ENCODE results near the gene ENO1. TPM values are rescaled to one million over a fixed set of nuclear protein-coding genes. Genes with fewer than 3 reads are reported as not detected.

The ENO1 gene
- total and polyA plus RNA-seq, 2 donors = 261 to 1,073 TPM

- peak in 4 of 9 donors; percentile 48 to 70 (median 54) for DNase-seq (ENCODE audit: low read depth in 6 of 9, low spot score in 9 of 9)
- peaks cover 88 to 98% of the 10 kb centered on the region in 2 donors for H3K36me3 ChIP-seq (ENCODE audit: control insufficient read depth in 2 of 2, insufficient read depth in 2 of 2, low read length in 1 of 2)
- no peaks in the 10 kb centered on the region for H3K4me1 ChIP-seq (ENCODE audit: control insufficient read depth in 2 of 2, insufficient read depth in 2 of 2, low read length in 2 of 2)
- WGBS = 93% methylated on average over 4 of the region's 4 CpGs
- no peak overlapping the region for H3K27ac ChIP-seq (ENCODE audit: low read depth in 1 of 2, low read length in 1 of 2)
- no peaks in the 10 kb centered on the region for H3K27me3 ChIP-seq (ENCODE audit: control insufficient read depth in 2 of 2, insufficient read depth in 1 of 2, low read length in 1 of 2)
- no peak overlapping the region for H3K4me3 ChIP-seq (ENCODE audit: low read length in 2 of 2)
- peaks cover 0 to 4% of the 10 kb centered on the region in 2 donors for H3K9me3 ChIP-seq (ENCODE audit: control insufficient read depth in 2 of 2, insufficient read depth in 1 of 2, low read length in 1 of 2)
Observed at GRCh38 chr1:8862528-8862927, 16.0 kb downstream of the ENO1 start.

DNA sequence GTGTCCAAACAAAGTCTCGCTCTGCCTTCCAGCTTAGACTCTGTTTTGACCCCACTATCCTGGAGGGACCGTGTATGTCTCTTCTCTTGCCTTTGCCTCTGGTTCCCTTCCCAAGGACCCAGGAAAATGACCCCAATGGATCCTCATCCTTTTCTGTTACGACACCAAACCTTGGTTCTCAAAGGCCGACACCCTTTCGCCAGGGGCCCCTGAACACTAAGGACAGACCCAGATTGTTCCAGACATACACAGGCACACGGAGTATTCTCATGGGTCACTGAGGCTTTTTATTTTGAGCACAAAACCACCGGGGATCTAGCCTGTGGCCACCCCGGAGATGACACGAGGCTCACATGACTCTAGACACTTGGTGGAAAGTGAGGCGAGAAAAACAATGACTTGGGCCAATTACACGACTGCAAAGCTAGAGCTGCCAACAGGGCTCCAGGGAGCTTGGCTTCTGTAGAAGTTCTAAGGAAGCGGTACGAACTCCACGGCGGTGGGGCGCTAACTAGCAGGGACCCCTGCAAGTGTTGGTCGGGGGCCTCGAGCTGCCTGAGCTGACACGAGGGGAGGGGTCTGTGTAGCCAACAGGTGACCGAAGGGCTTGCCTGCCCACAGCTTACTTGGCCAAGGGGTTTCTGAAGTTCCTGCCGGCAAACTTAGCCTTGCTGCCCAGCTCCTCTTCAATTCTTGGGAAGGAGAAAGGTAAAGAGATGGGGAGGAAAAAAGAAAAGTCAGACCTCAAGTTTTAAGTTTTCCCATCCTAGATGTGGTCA, 17.6 kb downstream of the ENO1 start:
- Histone ChIP-seq H3K9me3 (ENCODE audit: control insufficient read depth in 2 of 2, insufficient read depth in 1 of 2, low read length in 1 of 2) (peaks cover 0 to 4% of the 10 kb centered on the region in 2 donors), H3K4me3 (ENCODE audit: low read length in 2 of 2) (no peak overlapping the region), H3K27ac (ENCODE audit: low read depth in 1 of 2, low read length in 1 of 2) (no peak overlapping the region), H3K4me1 (ENCODE audit: control insufficient read depth in 2 of 2, insufficient read depth in 2 of 2, low read length in 2 of 2) (no peaks in the 10 kb centered on the region), H3K27me3 (ENCODE audit: control insufficient read depth in 2 of 2, insufficient read depth in 1 of 2, low read length in 1 of 2) (no peaks in the 10 kb centered on the region), H3K36me3 (ENCODE audit: control insufficient read depth in 2 of 2, insufficient read depth in 2 of 2, low read length in 1 of 2) (peaks cover 82 to 91% of the 10 kb centered on the region in 2 donors)
- DNase-seq (ENCODE audit: low read depth in 6 of 9, low spot score in 9 of 9) = no peak
- WGBS = 96% methylated on average over 21 of the region's 21 CpGs

GRCh38 chr1:8858888-8859706, 19.4 kb downstream of the ENO1 start:
- Histone ChIP-seq H3K4me1 (ENCODE audit: control insufficient read depth in 2 of 2, insufficient read depth in 2 of 2, low read length in 2 of 2) (no peaks in the 10 kb centered on the region), H3K9me3 (ENCODE audit: control insufficient read depth in 2 of 2, insufficient read depth in 1 of 2, low read length in 1 of 2) (peaks cover 0 to 4% of the 10 kb centered on the region in 2 donors), H3K4me3 (ENCODE audit: low read length in 2 of 2) (no peak overlapping the region), H3K27ac (ENCODE audit: low read depth in 1 of 2, low read length in 1 of 2) (no peak overlapping the region), H3K27me3 (ENCODE audit: control insufficient read depth in 2 of 2, insufficient read depth in 1 of 2, low read length in 1 of 2) (no peaks in the 10 kb centered on the region), H3K36me3 (ENCODE audit: control insufficient read depth in 2 of 2, insufficient read depth in 2 of 2, low read length in 1 of 2) (peaks cover 64 to 73% of the 10 kb centered on the region in 2 donors)
- WGBS = 75% methylated on average over 12 of the region's 12 CpGs
- peak in 3 of 9 donors; percentile 49 to 75 (median 58) for DNase-seq (ENCODE audit: low read depth in 6 of 9, low spot score in 9 of 9)

- Histone ChIP-seq H3K27me3 (ENCODE audit: control insufficient read depth in 2 of 2, insufficient read depth in 1 of 2, low read length in 1 of 2) (no peaks in the 10 kb centered on the region), H3K36me3 (ENCODE audit: control insufficient read depth in 2 of 2, insufficient read depth in 2 of 2, low read length in 1 of 2) (peaks cover 55 to 64% of the 10 kb centered on the region in 2 donors), H3K27ac (ENCODE audit: low read depth in 1 of 2, low read length in 1 of 2) (no peak overlapping the region), H3K4me1 (ENCODE audit: control insufficient read depth in 2 of 2, insufficient read depth in 2 of 2, low read length in 2 of 2) (no peaks in the 10 kb centered on the region), H3K4me3 (ENCODE audit: low read length in 2 of 2) (no peak overlapping the region), H3K9me3 (ENCODE audit: control insufficient read depth in 2 of 2, insufficient read depth in 1 of 2, low read length in 1 of 2) (peaks cover 0 to 4% of the 10 kb centered on the region in 2 donors)
- 41% methylated on average over 2 of the region's 2 CpGs for WGBS
- DNase-seq (ENCODE audit: low read depth in 6 of 9, low spot score in 9 of 9) = no peak
Observed at GRCh38 chr1:8858112-8858668, 20.3 kb downstream of the ENO1 start.

DNA sequence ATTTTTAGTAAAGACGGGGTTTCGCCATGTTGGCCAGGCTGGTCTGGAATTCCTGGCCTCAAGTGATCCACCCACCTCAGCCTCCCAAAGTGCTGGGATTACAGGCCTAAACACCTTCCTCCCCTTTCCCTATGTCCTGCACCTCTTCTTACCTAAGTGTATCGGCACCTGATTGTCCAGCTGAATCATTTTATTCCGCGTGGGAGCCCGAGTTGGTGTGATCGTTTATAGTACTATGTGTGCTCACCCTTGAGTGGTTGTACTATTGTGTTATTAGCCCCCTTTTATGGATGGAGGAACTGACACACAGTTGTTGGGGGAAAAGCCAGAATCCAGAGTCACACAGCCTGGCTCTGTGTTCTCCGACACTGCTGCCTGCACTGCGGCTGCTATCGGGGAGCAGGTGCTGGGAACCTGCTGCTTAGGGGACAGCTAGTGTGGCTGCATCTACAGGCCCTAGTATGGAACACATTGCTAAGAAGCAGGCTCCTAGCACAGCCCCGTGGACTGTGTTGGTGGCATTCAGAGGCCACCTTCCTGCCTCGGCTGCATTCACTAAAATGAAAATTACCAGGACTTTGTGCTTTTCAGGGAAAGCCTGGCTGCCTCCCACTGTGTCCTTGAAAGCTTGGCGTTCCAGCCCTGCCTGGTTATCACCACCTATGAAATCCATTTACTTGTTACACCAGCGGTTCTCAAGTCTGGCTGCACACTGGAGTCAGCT, 21.6 kb downstream of the ENO1 start:
- Histone ChIP-seq H3K4me1 (ENCODE audit: control insufficient read depth in 2 of 2, insufficient read depth in 2 of 2, low read length in 2 of 2) (no peaks in the 10 kb centered on the region), H3K27me3 (ENCODE audit: control insufficient read depth in 2 of 2, insufficient read depth in 1 of 2, low read length in 1 of 2) (no peaks in the 10 kb centered on the region), H3K36me3 (ENCODE audit: control insufficient read depth in 2 of 2, insufficient read depth in 2 of 2, low read length in 1 of 2) (peaks cover 42 to 50% of the 10 kb centered on the region in 2 donors), H3K27ac (ENCODE audit: low read depth in 1 of 2, low read length in 1 of 2) (no peak overlapping the region), H3K9me3 (ENCODE audit: control insufficient read depth in 2 of 2, insufficient read depth in 1 of 2, low read length in 1 of 2) (no peaks in the 10 kb centered on the region), H3K4me3 (ENCODE audit: low read length in 2 of 2) (no peak overlapping the region)
- no peak for DNase-seq (ENCODE audit: low read depth in 6 of 9, low spot score in 9 of 9)
- WGBS = 98% methylated on average over 14 of the region's 14 CpGs

DNA sequence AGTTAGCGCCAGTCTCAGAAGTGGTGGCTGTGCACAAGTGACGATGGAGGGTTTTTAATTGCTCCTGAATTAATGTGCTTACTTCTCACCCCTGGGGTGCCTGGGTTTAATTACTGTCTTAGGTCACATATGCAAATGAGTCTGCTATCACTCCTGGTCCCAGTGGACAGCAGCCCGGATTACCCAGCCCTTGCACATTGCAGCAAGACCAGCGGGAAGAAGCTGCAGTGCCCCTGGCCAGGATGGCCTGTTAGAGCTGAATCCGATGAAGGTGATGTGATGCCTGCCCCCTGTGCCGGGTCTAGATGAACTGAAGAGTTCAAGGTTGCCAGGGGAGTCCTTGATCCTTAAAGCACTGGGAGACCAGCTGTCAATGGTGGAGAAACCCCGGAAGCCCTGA, 24.2 kb downstream of the ENO1 start:
- Histone ChIP-seq H3K9me3 (ENCODE audit: control insufficient read depth in 2 of 2, insufficient read depth in 1 of 2, low read length in 1 of 2) (no peaks in the 10 kb centered on the region), H3K27ac (ENCODE audit: low read depth in 1 of 2, low read length in 1 of 2) (no peak overlapping the region), H3K27me3 (ENCODE audit: control insufficient read depth in 2 of 2, insufficient read depth in 1 of 2, low read length in 1 of 2) (no peaks in the 10 kb centered on the region), H3K36me3 (ENCODE audit: control insufficient read depth in 2 of 2, insufficient read depth in 2 of 2, low read length in 1 of 2) (peaks cover 21 to 26% of the 10 kb centered on the region in 2 donors), H3K4me3 (ENCODE audit: low read length in 2 of 2) (no peak overlapping the region), H3K4me1 (ENCODE audit: control insufficient read depth in 2 of 2, insufficient read depth in 2 of 2, low read length in 2 of 2) (peaks cover 0 to 2% of the 10 kb centered on the region in 2 donors)
- DNase-seq (ENCODE audit: low read depth in 6 of 9, low spot score in 9 of 9) = no peak
- 98% methylated on average over 7 of the region's 7 CpGs for WGBS

DNA sequence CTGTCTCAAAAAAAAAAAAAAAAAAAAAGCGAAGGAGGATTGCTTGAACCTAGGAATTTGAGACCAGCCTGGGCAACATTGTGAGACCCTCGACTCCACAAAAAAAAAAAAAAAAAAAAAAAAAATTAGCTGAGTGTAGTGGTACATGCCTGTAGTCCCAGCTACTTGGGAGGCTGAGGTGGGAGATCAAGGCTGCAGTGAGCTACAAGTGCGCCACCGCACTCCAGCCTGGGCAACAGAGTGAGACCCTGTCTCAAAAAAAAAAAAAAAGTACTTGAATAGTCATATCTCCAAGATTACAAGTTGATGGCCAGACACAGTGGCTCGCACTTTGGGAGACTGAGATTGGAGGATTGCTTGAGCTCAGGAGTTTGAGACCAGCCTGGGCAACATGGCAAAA, 27.4 kb downstream of the ENO1 start:
- Histone ChIP-seq H3K27ac (ENCODE audit: low read depth in 1 of 2, low read length in 1 of 2) (no peak overlapping the region), H3K36me3 (ENCODE audit: control insufficient read depth in 2 of 2, insufficient read depth in 2 of 2, low read length in 1 of 2) (no peaks in the 10 kb centered on the region), H3K27me3 (ENCODE audit: control insufficient read depth in 2 of 2, insufficient read depth in 1 of 2, low read length in 1 of 2) (no peaks in the 10 kb centered on the region), H3K4me1 (ENCODE audit: control insufficient read depth in 2 of 2, insufficient read depth in 2 of 2, low read length in 2 of 2) (peaks cover 12 to 24% of the 10 kb centered on the region in 2 donors), H3K4me3 (ENCODE audit: low read length in 2 of 2) (no peak overlapping the region), H3K9me3 (ENCODE audit: control insufficient read depth in 2 of 2, insufficient read depth in 1 of 2, low read length in 1 of 2) (no peaks in the 10 kb centered on the region)
- 74% methylated on average over 5 of the region's 5 CpGs for WGBS
- no peak for DNase-seq (ENCODE audit: low read depth in 6 of 9, low spot score in 9 of 9)

DNA sequence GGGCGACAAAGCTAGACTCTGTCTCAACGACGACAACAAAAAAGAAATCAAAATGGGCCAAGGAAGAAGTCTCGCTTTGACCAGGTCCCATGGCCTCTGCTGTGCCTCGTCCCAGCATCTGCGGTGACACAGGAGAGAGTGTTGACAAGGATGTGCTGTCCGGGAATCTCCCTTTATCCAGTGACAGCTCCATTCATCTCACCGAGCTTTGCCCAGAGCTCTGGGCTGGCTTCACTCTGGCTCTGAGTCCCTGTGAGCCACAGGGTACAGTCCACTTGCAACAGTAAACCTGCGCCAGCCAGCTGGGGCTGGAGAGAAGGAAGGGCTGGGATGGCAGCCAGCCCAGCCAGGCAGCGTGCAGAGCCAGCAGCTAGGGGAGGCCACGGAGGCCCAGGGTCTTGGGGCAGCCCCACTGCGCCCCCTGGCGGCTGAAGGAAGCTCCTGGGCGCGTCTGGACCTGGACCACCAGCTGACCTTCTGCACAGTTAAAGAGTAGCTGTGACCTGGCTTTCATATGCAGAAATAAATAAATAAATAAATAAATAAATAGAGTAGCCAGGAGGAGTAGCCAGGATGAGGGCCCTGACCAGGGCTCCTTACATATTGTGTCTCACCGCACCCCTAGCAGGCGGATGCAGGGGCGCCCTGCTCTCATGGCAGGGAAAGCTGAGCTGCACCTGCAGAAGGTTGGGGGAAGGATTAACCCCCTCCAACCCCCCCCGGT, 29.7 kb downstream of the ENO1 start:
- no peak overlapping the region for H3K27ac ChIP-seq (ENCODE audit: low read depth in 1 of 2, low read length in 1 of 2)
- peaks cover 12 to 24% of the 10 kb centered on the region in 2 donors for H3K4me1 ChIP-seq (ENCODE audit: control insufficient read depth in 2 of 2, insufficient read depth in 2 of 2, low read length in 2 of 2)
- no peaks in the 10 kb centered on the region for H3K27me3 ChIP-seq (ENCODE audit: control insufficient read depth in 2 of 2, insufficient read depth in 1 of 2, low read length in 1 of 2)
- H3K4me3 ChIP-seq (ENCODE audit: low read length in 2 of 2) = no peak overlapping the region
- 48% methylated on average over 19 of the region's 19 CpGs for WGBS
- H3K36me3 ChIP-seq (ENCODE audit: control insufficient read depth in 2 of 2, insufficient read depth in 2 of 2, low read length in 1 of 2) = no peaks in the 10 kb centered on the region
- DNase-seq (ENCODE audit: low read depth in 6 of 9, low spot score in 9 of 9) = peak in 5 of 9 donors; percentile 54 to 78 (median 74)
- H3K9me3 ChIP-seq (ENCODE audit: control insufficient read depth in 2 of 2, insufficient read depth in 1 of 2, low read length in 1 of 2) = no peaks in the 10 kb centered on the region
